T-helper 22 cell (primary cell): Measurements from ENCODE around the gene TYK2.
"Not testable (repeated sequence)": the region's sequence is repeated elsewhere in the genome, so short reads cannot be mapped to it uniquely, and the experiment has no call there.

Source experiments
- DNase-seq: peaks from one replicate; pipeline ENCODE4 v3.0.0-alpha.2; 2020; ENCODE audit warnings: low read depth

TYK2 gene

GRCh38 chr19:10380313-10381102 lies at the start of gene TYK2:
Gene TYK2 (minus strand): TSS chr19:10380572. CDS start chr19:10378406, 2,166 bp downstream.
- peak; percentile 92 for DNase-seq

GRCh38 chr19:10428996-10429381 lies 48.6 kb upstream of the TYK2 start:
- no peak for DNase-seq

- DNase-seq: no peak
These were observed 46.8 kb upstream of the TYK2 start for GRCh38 chr19:10427169-10427568.

- DNase-seq: peak; percentile 63
These were observed 43.8 kb upstream of the TYK2 start for GRCh38 chr19:10424011-10424637.

GRCh38 chr19:10422846-10423245 lies 42.5 kb upstream of the TYK2 start:
- DNase-seq: no peak

GRCh38 chr19:10422046-10422461 lies 41.7 kb upstream of the TYK2 start:
- DNase-seq: no peak

- DNase-seq: no peak
These were observed 41.1 kb upstream of the TYK2 start for GRCh38 chr19:10421240-10422045.

GRCh38 chr19:10420444-10421239 lies 40.3 kb upstream of the TYK2 start, which contains the start of gene PDE4A:
Gene PDE4A (plus strand): TSS chr19:10420538. CDS start chr19:10420765, 227 bp downstream.
- no peak for DNase-seq

- peak; percentile 44 for DNase-seq
These were observed 39.5 kb upstream of the TYK2 start for GRCh38 chr19:10419646-10420443.

- peak; percentile 27 for DNase-seq
These were observed 38.9 kb upstream of the TYK2 start for GRCh38 chr19:10419200-10419645.

GRCh38 chr19:10418485-10419199 lies 38.3 kb upstream of the TYK2 start:
- no peak for DNase-seq

GRCh38 chr19:10418235-10418484 lies 37.8 kb upstream of the TYK2 start:
- DNase-seq: no peak

- no peak for DNase-seq
These were observed 37.3 kb upstream of the TYK2 start for GRCh38 chr19:10417541-10418234.

- peak; percentile 97 for DNase-seq
These were observed 36.2 kb upstream of the TYK2 start for GRCh38 chr19:10416380-10417257.

GRCh38 chr19:10416083-10416379 lies 35.7 kb upstream of the TYK2 start:
- DNase-seq: no peak

- DNase-seq: no peak
These were observed 32.0 kb upstream of the TYK2 start for GRCh38 chr19:10412257-10412977.

GRCh38 chr19:10411224-10411623 lies 30.9 kb upstream of the TYK2 start:
- not testable (repeated sequence) for DNase-seq

- peak; percentile 40 for DNase-seq
These were observed 28.3 kb upstream of the TYK2 start for GRCh38 chr19:10408511-10409283.
